ENCODE measurements around the gene BLZF1.

BLZF1 gene

DNA sequence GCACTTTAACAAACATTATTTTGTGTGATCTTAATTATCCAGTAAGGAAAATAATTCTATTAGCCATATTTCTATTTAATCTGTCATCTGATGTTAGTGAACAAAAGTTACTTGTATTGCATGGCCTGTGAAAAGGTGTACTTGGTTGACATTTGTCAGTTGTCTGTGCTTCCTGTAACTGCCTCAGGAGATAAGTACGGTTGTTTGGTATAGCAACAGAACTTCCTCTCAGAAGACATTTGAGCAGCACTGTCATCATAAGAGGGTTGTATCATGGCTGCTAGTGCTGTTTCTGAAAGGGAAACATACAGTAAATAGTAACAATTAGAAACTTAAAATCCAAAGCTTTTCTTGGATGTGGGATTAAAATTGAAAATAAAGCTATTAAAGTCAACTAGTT is 3.4 kb downstream of the BLZF1 start:
- H3K4me2 ChIP-seq (ENCODE audit: low read length), result no peak overlapping the region

GRCh38 chr1:169381162-169381561 is 13.2 kb downstream of the BLZF1 start:
- peaks cover 17% of the 10 kb centered on the region for H3K36me3 ChIP-seq (replicated peaks; ENCODE audit: low read depth, low read length)
- TF ChIP-seq EZH2phosphoT487 (IDR thresholded peaks at IDR 0.05; ENCODE audit: low read depth) (no peak), CTCF (IDR thresholded peaks at IDR 0.05; ENCODE audit: low read depth, low read length) (no peak)
- H3K79me2 ChIP-seq (ENCODE audit: low read length), result no peaks in the 10 kb centered on the region
- no peak overlapping the region for H2AFZ ChIP-seq (ENCODE audit: low read depth, low read length)
- H3K4me3 ChIP-seq (ENCODE audit: low read length), result no peak overlapping the region
- no peak overlapping the region for H3K9ac ChIP-seq (ENCODE audit: low read length)
- no peaks in the 10 kb centered on the region for H3K4me1 ChIP-seq (ENCODE audit: low read length)
- H4K20me1 ChIP-seq (ENCODE audit: insufficient read depth, low read length), result no peaks in the 10 kb centered on the region
- no peaks in the 10 kb centered on the region for H3K9me3 ChIP-seq (ENCODE audit: insufficient read depth, low read length)
- no peak overlapping the region for H3K27ac ChIP-seq (ENCODE audit: low read length)
- no peak overlapping the region for H3K4me2 ChIP-seq (ENCODE audit: low read length)
- no peaks in the 10 kb centered on the region for H3K27me3 ChIP-seq (ENCODE audit: low read depth, low read length)

More for the DNA sequence above, 3.4 kb downstream of the BLZF1 start:
- Histone ChIP-seq H3K79me2 (ENCODE audit: low read length) (peaks cover 9% of the 10 kb centered on the region), H3K9me3 (ENCODE audit: insufficient read depth, low read length) (no peaks in the 10 kb centered on the region), H3K9ac (ENCODE audit: low read length) (no peak overlapping the region), H3K4me1 (ENCODE audit: low read length) (peaks cover 21% of the 10 kb centered on the region), H3K36me3 (replicated peaks; ENCODE audit: low read depth, low read length) (peaks cover 10% of the 10 kb centered on the region), H3K27me3 (ENCODE audit: low read depth, low read length) (no peaks in the 10 kb centered on the region), H3K4me3 (ENCODE audit: low read length) (no peak overlapping the region), H3K27ac (ENCODE audit: low read length) (no peak overlapping the region), H4K20me1 (ENCODE audit: insufficient read depth, low read length) (no peaks in the 10 kb centered on the region), H2AFZ (ENCODE audit: low read depth, low read length) (no peak overlapping the region)
- TF ChIP-seq CTCF (IDR thresholded peaks at IDR 0.05; ENCODE audit: low read depth, low read length) (no peak), EZH2phosphoT487 (IDR thresholded peaks at IDR 0.05; ENCODE audit: low read depth) (no peak)

GRCh38 chr1:169383449-169383848 is 15.5 kb downstream of the BLZF1 start:
- Histone ChIP-seq H3K36me3 (replicated peaks; ENCODE audit: low read depth, low read length) (peaks cover 22% of the 10 kb centered on the region), H3K27ac (ENCODE audit: low read length) (no peak overlapping the region), H3K4me2 (ENCODE audit: low read length) (no peak overlapping the region)

GRCh38 chr1:169387399-169387798 is 19.4 kb downstream of the BLZF1 start:
- peaks cover 28% of the 10 kb centered on the region for H3K36me3 ChIP-seq (replicated peaks; ENCODE audit: low read depth, low read length)

More at GRCh38 chr1:169383449-169383848, 15.5 kb downstream of the BLZF1 start:
- no peaks in the 10 kb centered on the region for H3K4me1 ChIP-seq (ENCODE audit: low read length)
- no peak overlapping the region for H2AFZ ChIP-seq (ENCODE audit: low read depth, low read length)
- no peak overlapping the region for H3K9ac ChIP-seq (ENCODE audit: low read length)
- no peaks in the 10 kb centered on the region for H3K9me3 ChIP-seq (ENCODE audit: insufficient read depth, low read length)
- TF ChIP-seq CTCF (IDR thresholded peaks at IDR 0.05; ENCODE audit: low read depth, low read length) (no peak), EZH2phosphoT487 (IDR thresholded peaks at IDR 0.05; ENCODE audit: low read depth) (no peak)
- no peaks in the 10 kb centered on the region for H4K20me1 ChIP-seq (ENCODE audit: insufficient read depth, low read length)
- no peak overlapping the region for H3K4me3 ChIP-seq (ENCODE audit: low read length)
- H3K27me3 ChIP-seq (ENCODE audit: low read depth, low read length), result no peaks in the 10 kb centered on the region
- no peaks in the 10 kb centered on the region for H3K79me2 ChIP-seq (ENCODE audit: low read length)

More at GRCh38 chr1:169387399-169387798, 19.4 kb downstream of the BLZF1 start:
- Histone ChIP-seq H3K27ac (ENCODE audit: low read length) (no peak overlapping the region), H3K27me3 (ENCODE audit: low read depth, low read length) (no peaks in the 10 kb centered on the region), H3K4me1 (ENCODE audit: low read length) (peaks cover 9% of the 10 kb centered on the region), H3K9ac (ENCODE audit: low read length) (no peak overlapping the region), H2AFZ (ENCODE audit: low read depth, low read length) (no peak overlapping the region), H3K79me2 (ENCODE audit: low read length) (no peaks in the 10 kb centered on the region), H3K9me3 (ENCODE audit: insufficient read depth, low read length) (no peaks in the 10 kb centered on the region), H3K4me3 (ENCODE audit: low read length) (no peak overlapping the region), H4K20me1 (ENCODE audit: insufficient read depth, low read length) (no peaks in the 10 kb centered on the region), H3K4me2 (ENCODE audit: low read length) (no peak overlapping the region)
- TF ChIP-seq CTCF (IDR thresholded peaks at IDR 0.05; ENCODE audit: low read depth, low read length), result no peak
- no peak for TF ChIP-seq EZH2phosphoT487 (IDR thresholded peaks at IDR 0.05; ENCODE audit: low read depth)

All from OCI-LY3 (cell line).